ENCODE results near the gene MASTL.

GRCh38 chr10:27235706-27236105, 80.6 kb downstream of the MASTL start:
- TF ChIP-seq CTCF (IDR thresholded peaks at IDR 0.05), result no peak
- TF ChIP-seq POLR2A (IDR thresholded peaks at IDR 0.05), result no peak
